Panc1 (cell line): Measurements from ENCODE around the gene NLGN2. TPM values are rescaled to one million over a fixed set of nuclear protein-coding genes. Genes with fewer than 3 reads are reported as not detected.
"Not testable (repeated sequence)": the region's sequence is repeated elsewhere in the genome, so short reads cannot be mapped to it uniquely, and the experiment has no call there.

Source experiments
- ATAC-seq: fragments of 200-7000 bp; cut with Tn5 transposase; 2 replicates; pipeline ENCODE4 v1.9.1; 2020; ENCODE audit warnings: mild to moderate bottlenecking, moderate library complexity
- BruUV-seq: library from RNA; stranded (reverse); fragments of 400-500 nt; replicated peaks from 2 replicates; lab custom pipeline; 2021; lab: Mats Ljungman, UMichigan
- CTCF ChIA-PET: fragments of 300-600 bp; sonication (Branson Sonifier 250); formaldehyde crosslinking; loops from one replicate; lab custom pipeline; 2022; ENCODE audit warnings: antibody characterized with exemption; lab: Charles Lee
- POLR2A ChIA-PET: fragments of 300-600 bp; sonication (Branson Sonifier 250); formaldehyde crosslinking; loops from one replicate; lab custom pipeline; 2022; ENCODE audit warnings: antibody characterized with exemption; lab: Charles Lee
- DNase-seq: peaks from one replicate; pipeline ENCODE4 v3.0.0-alpha.2; 2010; ENCODE audit warnings: low read depth, low spot score
- H3K27ac ChIP-seq: 2 replicates; pipeline ENCODE4 v1.5.1; 2011; ENCODE audit warnings: mild to moderate bottlenecking, low read length, inconsistent platforms
- H3K27me3 ChIP-seq: fragments of 200-500 bp; sonication (Bioruptor generic); 2 replicates; pipeline ENCODE4 v1.6.0; 2014; ENCODE audit warnings: low read length, inconsistent platforms; ENCODE audit not compliant: control insufficient read depth, insufficient read depth
- H3K36me3 ChIP-seq: fragments of 200-500 bp; sonication (Bioruptor generic); 2 replicates; pipeline ENCODE4 v1.5.1; 2014; ENCODE audit warnings: inconsistent platforms, mild to moderate bottlenecking, low read length, moderate library complexity; ENCODE audit not compliant: control insufficient read depth, insufficient read depth
- H3K4me1 ChIP-seq: 2 replicates; pipeline ENCODE4 v1.5.1; 2011; ENCODE audit warnings: inconsistent platforms, mild to moderate bottlenecking, low read length, moderate library complexity; ENCODE audit not compliant: control insufficient read depth, insufficient read depth
- H3K4me3 ChIP-seq, 2 experiments: 2 replicates each; pipeline ENCODE4 v1.5.1; 2011 to 2012; ENCODE audit warnings: low read depth in 2 of 2, low read length in 2 of 2, mild to moderate bottlenecking in 2 of 2, inconsistent platforms in 1 of 2, moderate library complexity in 1 of 2
- H3K9me3 ChIP-seq: fragments of 200-500 bp; sonication (Bioruptor generic); 2 replicates; pipeline ENCODE4 v1.5.1; 2014; ENCODE audit warnings: low read depth, mild to moderate bottlenecking, inconsistent platforms, low read length, moderate library complexity; ENCODE audit not compliant: control insufficient read depth, insufficient read depth
- POLR2AphosphoS5 ChIP-seq: IDR thresholded peaks from 2 replicates; pipeline ENCODE4 v1.6.1; 2012; ENCODE audit warnings: mild to moderate bottlenecking, low read depth, low read length, moderate library complexity
- SIN3A ChIP-seq: IDR thresholded peaks from 2 replicates; pipeline ENCODE4 v1.6.1; 2012; ENCODE audit warnings: low read depth, mild to moderate bottlenecking, low read length, moderate library complexity, borderline replicate concordance; ENCODE audit not compliant: insufficient read depth
- TCF7L2 ChIP-seq: IDR thresholded peaks from 2 replicates; pipeline ENCODE4 v1.6.1; 2011; ENCODE audit warnings: mild to moderate bottlenecking, low read depth, low read length, inconsistent platforms
- in situ Hi-C: cut with HindIII; loops from 2 replicates; pipeline ENCODE4 v1.10.0; 2016; ENCODE audit warnings: low sequenced_read_pairs, low pct_unique_long_range_greater_than_20kb
- intact Hi-C: fragments of 100-400 bp; cut with micrococcal nuclease; formaldehyde crosslinking; loops from one replicate; pipeline ENCODE4 v1.10.0; 2022; ENCODE audit not compliant: unreplicated experiment
- total RNA-seq: library from RNA; stranded (reverse); gene quantifications from one replicate; pipeline ENCODE4 v1.2.1, GENCODE V29; 2021; ENCODE audit not compliant: unreplicated experiment
- TF ChIP-seq, protein P1 (sequence below), 2 experiments: IDR thresholded peaks; 2 replicates each; pipeline ENCODE4 v1.6.1; 2011 to 2012; ENCODE audit warnings: low read depth in 2 of 2, control low read depth in 1 of 2, low read length in 1 of 2, mild to moderate bottlenecking in 1 of 2, moderate library complexity in 1 of 2; ENCODE audit not compliant: insufficient read depth in 1 of 2
- TF ChIP-seq, protein P2 (sequence below): fragments of 450-650 bp; IDR thresholded peaks from 2 replicates; pipeline ENCODE4 v1.5.1; 2017; ENCODE audit warnings: mild to moderate bottlenecking

The NLGN2 gene
- total RNA-seq, 1 experiment from 2014 or later: 33.6 TPM

DNA sequence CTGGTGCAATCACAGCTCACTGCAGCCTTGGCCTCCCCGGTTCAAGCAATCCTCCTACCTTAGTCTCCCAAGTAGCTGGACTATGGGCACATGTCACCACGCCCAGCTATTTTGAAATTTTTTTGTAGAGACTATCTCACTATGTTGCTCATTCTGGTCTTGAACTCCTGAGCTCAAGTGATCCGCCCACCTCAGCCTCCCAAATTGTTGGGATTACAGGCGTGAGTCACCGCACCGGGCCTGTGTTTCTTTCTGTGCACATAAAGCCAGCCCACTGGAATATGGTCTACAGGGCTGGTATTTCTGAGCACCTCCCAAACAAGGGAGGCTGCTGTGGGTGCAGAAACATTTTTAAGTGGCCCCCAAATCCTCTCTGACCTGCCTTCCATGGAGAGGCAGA is 44.3 kb upstream of the NLGN2 start:
- ATAC-seq (no peak), DNase-seq (no peak)
- no peaks in the 10 kb centered on the region for H3K36me3 ChIP-seq
- H3K4me1 ChIP-seq: no peaks in the 10 kb centered on the region
- no peak overlapping the region for H3K4me3 ChIP-seq
- in situ Hi-C loops: no loop called here
- ChIA-PET POLR2A (no interaction called here), CTCF (no interaction called here)
- H3K9me3 ChIP-seq: no peaks in the 10 kb centered on the region
- TF ChIP-seq TCF7L2 (no peak), POLR2AphosphoS5 (no peak), SIN3A (no peak)
- TF ChIP-seq, protein P1, sequence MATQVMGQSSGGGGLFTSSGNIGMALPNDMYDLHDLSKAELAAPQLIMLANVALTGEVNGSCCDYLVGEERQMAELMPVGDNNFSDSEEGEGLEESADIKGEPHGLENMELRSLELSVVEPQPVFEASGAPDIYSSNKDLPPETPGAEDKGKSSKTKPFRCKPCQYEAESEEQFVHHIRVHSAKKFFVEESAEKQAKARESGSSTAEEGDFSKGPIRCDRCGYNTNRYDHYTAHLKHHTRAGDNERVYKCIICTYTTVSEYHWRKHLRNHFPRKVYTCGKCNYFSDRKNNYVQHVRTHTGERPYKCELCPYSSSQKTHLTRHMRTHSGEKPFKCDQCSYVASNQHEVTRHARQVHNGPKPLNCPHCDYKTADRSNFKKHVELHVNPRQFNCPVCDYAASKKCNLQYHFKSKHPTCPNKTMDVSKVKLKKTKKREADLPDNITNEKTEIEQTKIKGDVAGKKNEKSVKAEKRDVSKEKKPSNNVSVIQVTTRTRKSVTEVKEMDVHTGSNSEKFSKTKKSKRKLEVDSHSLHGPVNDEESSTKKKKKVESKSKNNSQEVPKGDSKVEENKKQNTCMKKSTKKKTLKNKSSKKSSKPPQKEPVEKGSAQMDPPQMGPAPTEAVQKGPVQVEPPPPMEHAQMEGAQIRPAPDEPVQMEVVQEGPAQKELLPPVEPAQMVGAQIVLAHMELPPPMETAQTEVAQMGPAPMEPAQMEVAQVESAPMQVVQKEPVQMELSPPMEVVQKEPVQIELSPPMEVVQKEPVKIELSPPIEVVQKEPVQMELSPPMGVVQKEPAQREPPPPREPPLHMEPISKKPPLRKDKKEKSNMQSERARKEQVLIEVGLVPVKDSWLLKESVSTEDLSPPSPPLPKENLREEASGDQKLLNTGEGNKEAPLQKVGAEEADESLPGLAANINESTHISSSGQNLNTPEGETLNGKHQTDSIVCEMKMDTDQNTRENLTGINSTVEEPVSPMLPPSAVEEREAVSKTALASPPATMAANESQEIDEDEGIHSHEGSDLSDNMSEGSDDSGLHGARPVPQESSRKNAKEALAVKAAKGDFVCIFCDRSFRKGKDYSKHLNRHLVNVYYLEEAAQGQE (IDR thresholded peaks at IDR 0.05; ENCODE audit: insufficient read depth in 1 of 2, low read depth in 2 of 2, low read length in 1 of 2): no peak
- TF ChIP-seq, protein P2, sequence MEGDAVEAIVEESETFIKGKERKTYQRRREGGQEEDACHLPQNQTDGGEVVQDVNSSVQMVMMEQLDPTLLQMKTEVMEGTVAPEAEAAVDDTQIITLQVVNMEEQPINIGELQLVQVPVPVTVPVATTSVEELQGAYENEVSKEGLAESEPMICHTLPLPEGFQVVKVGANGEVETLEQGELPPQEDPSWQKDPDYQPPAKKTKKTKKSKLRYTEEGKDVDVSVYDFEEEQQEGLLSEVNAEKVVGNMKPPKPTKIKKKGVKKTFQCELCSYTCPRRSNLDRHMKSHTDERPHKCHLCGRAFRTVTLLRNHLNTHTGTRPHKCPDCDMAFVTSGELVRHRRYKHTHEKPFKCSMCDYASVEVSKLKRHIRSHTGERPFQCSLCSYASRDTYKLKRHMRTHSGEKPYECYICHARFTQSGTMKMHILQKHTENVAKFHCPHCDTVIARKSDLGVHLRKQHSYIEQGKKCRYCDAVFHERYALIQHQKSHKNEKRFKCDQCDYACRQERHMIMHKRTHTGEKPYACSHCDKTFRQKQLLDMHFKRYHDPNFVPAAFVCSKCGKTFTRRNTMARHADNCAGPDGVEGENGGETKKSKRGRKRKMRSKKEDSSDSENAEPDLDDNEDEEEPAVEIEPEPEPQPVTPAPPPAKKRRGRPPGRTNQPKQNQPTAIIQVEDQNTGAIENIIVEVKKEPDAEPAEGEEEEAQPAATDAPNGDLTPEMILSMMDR: no peak
- H3K27me3 ChIP-seq: no peaks in the 10 kb centered on the region
- BruUV-seq: no TSS peak
- H3K27ac ChIP-seq: no peak overlapping the region
- intact Hi-C loops: no loop called here

DNA sequence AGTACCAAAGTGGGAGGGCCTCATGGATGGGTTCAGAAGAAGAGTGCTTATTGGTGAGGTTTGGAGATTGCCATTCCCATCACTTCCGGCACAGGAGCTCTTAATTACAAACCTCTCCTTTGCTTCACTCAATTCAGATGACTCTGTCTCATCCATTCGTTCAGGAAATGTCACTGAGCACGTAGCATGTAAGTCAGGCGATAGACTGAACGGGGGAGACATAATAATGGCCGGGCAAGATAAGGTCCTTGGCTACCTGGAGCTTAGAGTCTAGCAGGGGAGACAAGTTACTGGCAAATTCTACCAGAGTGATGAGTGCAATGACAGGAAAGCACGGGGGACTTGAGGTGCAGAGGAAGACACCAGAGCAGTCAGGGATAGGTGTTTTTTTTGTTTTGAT is 41.7 kb upstream of the NLGN2 start:
- BruUV-seq, POLR2A ChIA-PET, H3K4me3 ChIP-seq, H3K27me3 ChIP-seq, H3K9me3 ChIP-seq, H3K4me1 ChIP-seq, in situ Hi-C loops, H3K27ac ChIP-seq, DNase-seq, ATAC-seq, H3K36me3 ChIP-seq, intact Hi-C loops: not testable (repeated sequence)
- CTCF ChIA-PET: interaction anchor here (0.6 kb wide), 1 partner anchor 9 kb away, joined by 5 read pairs; no protein-coding TSS in a partner anchor

DNA sequence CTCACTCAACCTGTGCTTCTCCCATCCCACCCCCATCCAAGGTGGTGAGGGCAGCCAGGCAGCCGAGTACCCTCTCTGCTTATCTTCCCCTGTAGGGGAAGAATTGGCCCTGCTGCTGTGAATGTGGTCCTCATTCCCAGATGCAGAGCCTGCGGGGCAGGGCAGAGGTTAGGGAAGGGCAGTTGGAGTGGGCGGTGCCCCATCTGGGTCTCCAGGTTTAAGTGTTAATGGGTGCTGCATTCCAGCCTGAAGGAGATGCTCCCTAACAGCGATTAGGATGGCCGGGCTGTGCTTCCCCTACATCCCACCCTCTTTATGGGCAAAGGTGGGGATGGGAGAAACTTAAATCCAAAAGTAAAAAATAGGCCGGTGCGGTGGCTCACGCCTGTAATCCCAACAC is 40.6 kb upstream of the NLGN2 start:
- POLR2A ChIA-PET: no interaction called here

More for the DNA sequence above, 40.6 kb upstream of the NLGN2 start:
- H3K4me3 ChIP-seq: no peak overlapping the region
- ATAC-seq (no peak), DNase-seq (no peak)
- CTCF ChIA-PET: interaction anchor here (0.7 kb wide), 1 partner anchor 56 kb away, joined by 4 read pairs; no protein-coding TSS in a partner anchor
- H3K27me3 ChIP-seq: no peaks in the 10 kb centered on the region
- H3K27ac ChIP-seq: no peak overlapping the region
- in situ Hi-C loops (no loop called here), intact Hi-C loops (no loop called here)
- no peaks in the 10 kb centered on the region for H3K9me3 ChIP-seq
- no TSS peak for BruUV-seq
- TF ChIP-seq POLR2AphosphoS5 (no peak), SIN3A (no peak), TCF7L2 (no peak)
- TF ChIP-seq, protein P2: no peak
- TF ChIP-seq, protein P1 (IDR thresholded peaks at IDR 0.05; ENCODE audit: insufficient read depth in 1 of 2, low read depth in 2 of 2, low read length in 1 of 2): no peak
- H3K4me1 ChIP-seq: no peaks in the 10 kb centered on the region
- H3K36me3 ChIP-seq: no peaks in the 10 kb centered on the region
